ENCODE results near the gene SFXN4. TPM values are rescaled to one million over a fixed set of nuclear protein-coding genes. Genes with fewer than 3 reads are reported as not detected.
"Not testable (repeated sequence)": the region's sequence is repeated elsewhere in the genome, so short reads cannot be mapped to it uniquely, and the experiment has no call there.

Gene SFXN4
- total RNA-seq, 1 experiment from 2014 or later = 72.9 TPM

DNA sequence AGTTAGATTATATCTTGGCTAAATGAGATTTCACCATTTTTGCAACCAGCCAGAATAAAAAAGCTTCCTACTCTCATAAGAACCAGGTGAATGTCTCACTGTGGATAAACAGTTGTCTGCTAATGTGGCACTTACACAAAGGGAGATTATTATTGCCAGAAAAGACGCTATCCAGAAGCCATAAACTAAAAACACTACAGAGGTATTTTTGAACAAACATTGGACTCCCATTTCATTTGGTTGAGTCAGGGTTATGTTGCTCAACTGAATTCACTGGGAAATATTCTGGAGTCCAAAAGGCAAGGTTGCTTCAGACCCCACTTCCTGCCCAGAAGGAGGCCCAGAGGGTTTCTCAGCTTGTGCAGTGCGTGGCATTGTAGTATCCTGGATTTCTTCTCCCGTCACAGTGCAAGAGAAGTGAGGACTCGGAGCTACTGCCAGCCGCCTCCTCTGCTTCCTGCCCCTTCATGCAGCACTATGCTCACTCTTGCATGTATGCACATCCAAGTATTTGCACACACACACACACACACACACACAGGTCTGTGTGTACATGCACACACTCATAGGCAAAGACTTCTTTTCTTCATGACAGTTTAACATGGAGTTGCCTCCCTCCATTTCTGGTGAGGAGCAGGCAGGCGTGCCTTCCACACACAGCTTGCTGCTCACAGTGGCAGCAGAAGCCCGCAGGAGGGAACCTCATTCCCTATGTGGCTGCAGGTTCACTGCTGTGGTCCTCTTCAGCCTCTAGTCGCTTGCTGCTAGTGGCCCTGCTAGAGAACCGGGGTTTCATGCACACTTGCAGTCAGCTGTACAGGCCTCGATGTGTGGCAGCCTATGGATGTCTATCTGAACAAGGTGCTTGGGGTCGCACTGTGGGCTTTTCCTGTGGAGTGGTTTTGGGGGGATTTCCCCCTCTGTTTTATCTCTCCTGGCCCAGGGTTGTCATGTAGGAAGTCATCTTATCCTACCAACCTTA is 51.5 kb downstream of the SFXN4 start:
- no peak for DNase-seq (ENCODE audit: low spot score)
- H3K4me3 ChIP-seq (ENCODE audit: low read depth, low read length, poor library complexity, severe bottlenecking) = no peak overlapping the region
- no TSS peak for BruUV-seq (replicated peaks)
- TF ChIP-seq, protein P1, sequence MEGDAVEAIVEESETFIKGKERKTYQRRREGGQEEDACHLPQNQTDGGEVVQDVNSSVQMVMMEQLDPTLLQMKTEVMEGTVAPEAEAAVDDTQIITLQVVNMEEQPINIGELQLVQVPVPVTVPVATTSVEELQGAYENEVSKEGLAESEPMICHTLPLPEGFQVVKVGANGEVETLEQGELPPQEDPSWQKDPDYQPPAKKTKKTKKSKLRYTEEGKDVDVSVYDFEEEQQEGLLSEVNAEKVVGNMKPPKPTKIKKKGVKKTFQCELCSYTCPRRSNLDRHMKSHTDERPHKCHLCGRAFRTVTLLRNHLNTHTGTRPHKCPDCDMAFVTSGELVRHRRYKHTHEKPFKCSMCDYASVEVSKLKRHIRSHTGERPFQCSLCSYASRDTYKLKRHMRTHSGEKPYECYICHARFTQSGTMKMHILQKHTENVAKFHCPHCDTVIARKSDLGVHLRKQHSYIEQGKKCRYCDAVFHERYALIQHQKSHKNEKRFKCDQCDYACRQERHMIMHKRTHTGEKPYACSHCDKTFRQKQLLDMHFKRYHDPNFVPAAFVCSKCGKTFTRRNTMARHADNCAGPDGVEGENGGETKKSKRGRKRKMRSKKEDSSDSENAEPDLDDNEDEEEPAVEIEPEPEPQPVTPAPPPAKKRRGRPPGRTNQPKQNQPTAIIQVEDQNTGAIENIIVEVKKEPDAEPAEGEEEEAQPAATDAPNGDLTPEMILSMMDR (conservative IDR thresholded peaks at IDR 0.05; ENCODE audit: low read depth, low read length) = no peak
- no peak for TF ChIP-seq EZH2 (IDR thresholded peaks at IDR 0.05; ENCODE audit: borderline replicate concordance, low read depth, low read length, poor library complexity, severe bottlenecking)
- H3K27ac ChIP-seq (ENCODE audit: low read depth, low read length, poor library complexity, severe bottlenecking) = peak overlapping the region; percentile 16
- CTCF ChIA-PET = interaction anchor here (0.6 kb wide), 1 partner anchor 494 kb away, joined by 3 read pairs; no protein-coding TSS in a partner anchor
- no peaks in the 10 kb centered on the region for H3K4me1 ChIP-seq (ENCODE audit: insufficient read depth, low read length, poor library complexity, severe bottlenecking)
- intact Hi-C loops (cut with micrococcal nuclease; ENCODE audit: unreplicated experiment) = no loop called here
- peaks cover 37% of the 10 kb centered on the region for H3K36me3 ChIP-seq (ENCODE audit: insufficient read depth, low read length, poor library complexity, severe bottlenecking)
- POLR2A ChIA-PET (ENCODE audit: low non-redundant PET) = no interaction called here
- no peaks in the 10 kb centered on the region for H3K27me3 ChIP-seq (replicated peaks; ENCODE audit: insufficient read depth, low read depth, low read length, poor library complexity)
- H3K9me3 ChIP-seq (ENCODE audit: low read depth, low read length, poor library complexity, severe bottlenecking) = no peaks in the 10 kb centered on the region

DNA sequence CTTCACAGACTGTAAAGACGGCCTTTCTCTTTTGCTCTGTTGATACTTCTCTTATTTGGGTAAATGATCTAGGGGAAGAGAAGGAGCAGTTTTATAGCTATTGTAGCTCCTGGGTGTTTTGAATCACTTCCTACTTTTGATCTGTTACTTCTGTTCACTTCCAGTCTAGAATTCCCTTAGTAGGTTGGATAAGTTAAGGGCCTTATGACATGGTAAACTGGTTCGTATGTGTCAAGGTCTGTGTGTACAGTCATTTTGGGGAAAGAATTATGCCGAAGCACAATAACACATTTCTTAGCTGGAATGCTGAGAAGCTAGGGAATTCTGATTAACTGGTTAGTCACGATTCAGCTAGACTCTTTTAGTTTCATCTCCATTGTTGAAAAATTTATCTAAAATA is 53.5 kb downstream of the SFXN4 start:
- H3K4me1 ChIP-seq (ENCODE audit: insufficient read depth, low read length, poor library complexity, severe bottlenecking) = no peaks in the 10 kb centered on the region
- CTCF ChIA-PET = no interaction called here
- POLR2A ChIA-PET (ENCODE audit: low non-redundant PET) = no interaction called here
- no TSS peak for BruUV-seq (replicated peaks)
- no peaks in the 10 kb centered on the region for H3K27me3 ChIP-seq (replicated peaks; ENCODE audit: insufficient read depth, low read depth, low read length, poor library complexity)
- no peak overlapping the region for H3K27ac ChIP-seq (ENCODE audit: low read depth, low read length, poor library complexity, severe bottlenecking)
- no peaks in the 10 kb centered on the region for H3K9me3 ChIP-seq (ENCODE audit: low read depth, low read length, poor library complexity, severe bottlenecking)
- intact Hi-C loops (cut with micrococcal nuclease; ENCODE audit: unreplicated experiment) = no loop called here
- H3K36me3 ChIP-seq (ENCODE audit: insufficient read depth, low read length, poor library complexity, severe bottlenecking) = peaks cover 41% of the 10 kb centered on the region
- no peak for TF ChIP-seq EZH2 (IDR thresholded peaks at IDR 0.05; ENCODE audit: borderline replicate concordance, low read depth, low read length, poor library complexity, severe bottlenecking)
- TF ChIP-seq, protein P1 (conservative IDR thresholded peaks at IDR 0.05; ENCODE audit: low read depth, low read length) = no peak
- H3K4me3 ChIP-seq (ENCODE audit: low read depth, low read length, poor library complexity, severe bottlenecking) = no peak overlapping the region
- DNase-seq (ENCODE audit: low spot score) = no peak

DNA sequence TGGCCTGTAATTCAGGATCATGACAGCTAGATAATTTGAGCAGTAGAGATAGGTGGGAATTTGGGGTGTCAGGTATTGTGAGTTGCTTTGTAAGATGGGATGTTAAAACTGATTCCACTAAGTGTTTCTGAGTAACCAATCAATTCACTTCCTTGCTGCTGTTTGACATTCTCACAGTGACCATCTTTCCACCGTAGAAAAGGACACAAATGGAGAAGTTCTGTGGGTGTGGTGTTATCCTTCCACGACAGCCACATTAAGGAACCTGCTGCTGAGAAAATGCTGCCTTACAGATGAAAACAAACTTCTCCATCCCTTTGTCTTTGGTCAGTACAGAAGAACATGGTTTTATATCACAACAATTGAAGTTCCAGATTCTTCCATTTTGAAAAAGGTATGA is 57.7 kb downstream of the SFXN4 start:
- H3K27me3 ChIP-seq (replicated peaks; ENCODE audit: insufficient read depth, low read depth, low read length, poor library complexity); POLR2A ChIA-PET (ENCODE audit: low non-redundant PET); H3K9me3 ChIP-seq (ENCODE audit: low read depth, low read length, poor library complexity, severe bottlenecking); H3K4me3 ChIP-seq (ENCODE audit: low read depth, low read length, poor library complexity, severe bottlenecking); DNase-seq (ENCODE audit: low spot score); intact Hi-C loops (cut with micrococcal nuclease; ENCODE audit: unreplicated experiment); BruUV-seq (replicated peaks); H3K27ac ChIP-seq (ENCODE audit: low read depth, low read length, poor library complexity, severe bottlenecking); H3K4me1 ChIP-seq (ENCODE audit: insufficient read depth, low read length, poor library complexity, severe bottlenecking): not testable (repeated sequence)
- CTCF ChIA-PET = interaction anchor here (0.6 kb wide), 1 partner anchor 1565 kb away, joined by 4 read pairs; the partner anchor contains the start of gene EMX2
- peaks cover 30% of the 10 kb centered on the region for H3K36me3 ChIP-seq (ENCODE audit: insufficient read depth, low read length, poor library complexity, severe bottlenecking)

DNA sequence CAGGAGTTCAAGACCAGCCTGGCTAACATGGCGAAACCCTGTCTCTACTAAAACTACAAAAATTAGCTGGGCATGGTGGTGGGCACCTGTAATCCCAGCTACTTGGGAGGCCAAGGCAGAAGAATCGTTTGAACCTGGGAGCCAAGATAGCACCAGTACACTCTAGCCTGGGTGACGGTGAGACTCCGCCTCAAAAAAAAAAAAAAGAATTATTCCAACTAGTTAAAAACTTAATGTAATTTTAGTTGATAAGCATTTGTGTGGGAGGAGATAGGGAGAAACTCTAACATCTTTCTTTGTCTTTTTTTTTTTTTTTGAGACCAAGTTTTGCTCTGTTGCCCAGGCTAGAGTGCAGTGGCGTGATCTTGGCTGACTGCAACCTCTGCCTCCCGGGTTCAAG is 58.4 kb downstream of the SFXN4 start:
- H3K9me3 ChIP-seq (ENCODE audit: low read depth, low read length, poor library complexity, severe bottlenecking); DNase-seq (ENCODE audit: low spot score); H3K27me3 ChIP-seq (replicated peaks; ENCODE audit: insufficient read depth, low read depth, low read length, poor library complexity); BruUV-seq (replicated peaks); H3K27ac ChIP-seq (ENCODE audit: low read depth, low read length, poor library complexity, severe bottlenecking); POLR2A ChIA-PET (ENCODE audit: low non-redundant PET); H3K4me1 ChIP-seq (ENCODE audit: insufficient read depth, low read length, poor library complexity, severe bottlenecking); H3K4me3 ChIP-seq (ENCODE audit: low read depth, low read length, poor library complexity, severe bottlenecking); intact Hi-C loops (cut with micrococcal nuclease; ENCODE audit: unreplicated experiment): not testable (repeated sequence)
- CTCF ChIA-PET = interaction anchor here (0.6 kb wide), 1 partner anchor 1565 kb away, joined by 4 read pairs; the partner anchor contains the start of gene EMX2
- peaks cover 25% of the 10 kb centered on the region for H3K36me3 ChIP-seq (ENCODE audit: insufficient read depth, low read length, poor library complexity, severe bottlenecking)

DNA sequence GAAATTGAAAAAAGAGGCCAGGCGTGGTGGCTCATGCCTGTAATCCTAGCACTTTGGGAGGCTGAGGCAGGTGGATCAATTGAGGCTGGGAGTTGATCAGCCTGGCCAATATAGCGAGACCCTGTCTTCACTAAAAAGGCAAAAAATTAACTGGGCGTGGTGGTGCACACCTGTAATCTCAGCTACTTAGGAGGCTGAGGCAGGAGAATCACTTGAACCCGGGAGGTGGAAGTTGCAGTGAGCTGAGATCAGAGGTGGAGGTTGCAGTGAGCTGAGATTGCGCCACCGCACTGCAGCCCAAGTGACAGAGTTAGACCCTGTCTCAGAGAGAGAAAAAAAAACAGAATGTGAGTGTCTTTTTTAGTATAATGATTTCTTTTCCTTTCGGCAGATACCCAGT is 59.6 kb downstream of the SFXN4 start:
- H3K36me3 ChIP-seq (ENCODE audit: insufficient read depth, low read length, poor library complexity, severe bottlenecking) = peaks cover 15% of the 10 kb centered on the region
- CTCF ChIA-PET; H3K27me3 ChIP-seq (replicated peaks; ENCODE audit: insufficient read depth, low read depth, low read length, poor library complexity); H3K4me1 ChIP-seq (ENCODE audit: insufficient read depth, low read length, poor library complexity, severe bottlenecking); H3K4me3 ChIP-seq (ENCODE audit: low read depth, low read length, poor library complexity, severe bottlenecking); H3K9me3 ChIP-seq (ENCODE audit: low read depth, low read length, poor library complexity, severe bottlenecking); H3K27ac ChIP-seq (ENCODE audit: low read depth, low read length, poor library complexity, severe bottlenecking); DNase-seq (ENCODE audit: low spot score); intact Hi-C loops (cut with micrococcal nuclease; ENCODE audit: unreplicated experiment); BruUV-seq (replicated peaks); POLR2A ChIA-PET (ENCODE audit: low non-redundant PET): not testable (repeated sequence)
